Measurements from ENCODE around the gene YIPF5. TPM values are rescaled to one million over a fixed set of nuclear protein-coding genes. Genes with fewer than 3 reads are reported as not detected.

YIPF5 gene
- total RNA-seq, 1 donor from 2014 or later = 45.0 TPM

DNA sequence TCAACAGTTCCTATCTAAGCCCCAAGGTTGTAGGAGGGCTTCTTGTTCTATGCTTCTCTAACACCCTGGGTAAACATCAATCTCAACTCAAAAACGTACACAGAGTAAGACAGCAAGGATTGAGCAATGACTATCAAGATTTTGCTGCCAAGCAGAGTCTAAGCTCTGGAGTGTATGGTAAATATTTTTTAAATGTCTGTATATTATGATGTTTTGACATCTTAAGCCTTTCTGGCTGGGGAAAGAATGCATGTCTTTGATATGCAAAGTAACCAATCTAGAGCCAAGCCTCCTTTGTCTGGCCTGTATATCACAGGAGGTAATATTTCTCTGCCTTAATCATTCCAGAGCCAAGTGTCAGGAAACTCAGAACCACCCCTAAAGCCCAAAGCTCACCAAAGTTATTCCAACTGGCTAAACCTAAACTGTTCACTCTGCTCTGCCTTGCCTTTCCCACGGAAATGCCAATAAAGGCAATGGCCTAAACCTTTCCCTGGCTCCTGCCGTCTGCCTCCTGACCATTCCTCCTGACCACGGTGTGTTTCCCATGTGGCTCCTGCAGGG, 45.2 kb downstream of the YIPF5 start:
- no peak for DNase-seq (ENCODE audit: low spot score)

DNA sequence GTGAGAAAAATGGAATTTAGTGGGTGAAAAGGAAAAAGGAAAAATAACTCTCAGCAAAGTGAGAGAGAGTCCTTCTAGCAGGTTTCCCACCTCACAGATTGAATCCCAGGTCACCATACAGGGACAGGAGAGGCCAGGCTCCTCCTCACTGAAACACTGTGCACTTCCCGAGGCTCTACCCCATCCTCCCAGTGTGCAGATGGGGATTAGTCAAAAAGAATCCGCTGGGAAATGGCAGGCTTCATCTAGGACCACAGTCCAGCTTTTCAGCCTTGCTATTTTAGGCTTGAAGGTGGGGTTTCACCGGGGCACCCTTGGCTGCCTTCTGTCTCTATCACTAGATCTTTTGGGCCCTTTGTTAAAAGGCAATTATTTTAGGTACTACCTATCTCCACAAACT, 47.8 kb downstream of the YIPF5 start:
- DNase-seq (ENCODE audit: low spot score) = no peak

DNA sequence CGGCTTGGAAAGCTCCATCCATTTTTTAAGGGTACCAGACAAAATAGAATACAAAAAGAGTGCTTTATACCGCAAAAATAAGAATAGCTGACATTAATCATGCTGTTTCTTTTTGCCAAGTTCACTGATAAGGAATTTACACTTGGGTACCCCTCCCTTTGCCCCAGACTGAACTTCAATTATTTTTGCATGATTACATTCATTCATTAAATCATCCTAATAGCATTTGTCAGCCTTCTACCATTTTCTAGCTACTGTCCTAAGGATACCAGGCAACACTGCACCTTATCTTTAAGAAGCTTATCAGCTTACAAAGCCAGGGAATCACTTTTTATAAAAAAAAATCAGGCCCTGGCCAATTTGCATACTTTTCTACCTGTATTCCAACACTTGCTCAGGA, 48.4 kb downstream of the YIPF5 start:
- no peak for DNase-seq (ENCODE audit: low spot score)

DNA sequence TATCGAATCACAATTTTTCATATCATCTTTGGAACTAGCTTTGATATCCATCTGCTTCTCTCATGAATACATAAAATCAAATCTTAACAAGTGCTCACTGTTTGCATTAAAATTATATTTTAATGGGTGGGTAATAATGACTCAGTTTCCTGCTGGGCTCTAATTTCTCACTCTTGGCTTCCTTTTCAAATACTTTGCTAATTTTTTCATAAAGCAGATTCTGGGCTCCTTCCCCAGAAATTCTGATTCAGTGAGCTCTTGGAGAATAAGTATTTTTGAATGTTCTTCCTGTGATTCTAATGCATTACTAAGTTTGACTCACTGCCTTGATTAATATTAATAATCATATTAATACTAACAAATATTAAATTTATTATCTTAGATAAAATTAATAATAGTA, 48.9 kb downstream of the YIPF5 start:
- DNase-seq (ENCODE audit: low spot score) = no peak

DNA sequence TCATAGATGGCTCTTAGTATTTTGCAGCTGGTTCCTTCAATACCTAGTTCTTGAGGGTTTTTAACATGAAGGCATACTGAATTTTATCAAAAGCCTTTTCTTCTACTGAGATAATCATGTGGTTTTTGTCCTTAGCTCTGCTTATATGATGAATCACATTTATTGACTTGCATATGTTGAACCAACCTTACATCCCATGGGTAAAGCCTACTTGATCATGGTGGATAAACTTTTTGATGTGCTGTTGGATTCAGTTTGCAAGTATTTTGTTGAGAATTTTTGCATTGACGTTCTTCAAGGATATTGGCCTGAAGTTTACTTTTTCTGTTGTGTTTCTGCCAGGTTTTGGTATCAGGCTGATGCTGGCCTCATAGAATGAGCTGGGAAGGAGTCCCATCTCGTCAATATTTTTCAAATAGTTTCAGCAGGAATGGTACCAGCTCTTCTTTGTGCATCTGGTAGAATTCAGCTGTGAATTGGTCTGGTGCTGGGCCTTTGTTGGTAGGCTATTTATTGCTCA, 49.7 kb downstream of the YIPF5 start:
- no peak for DNase-seq (ENCODE audit: low spot score)

DNA sequence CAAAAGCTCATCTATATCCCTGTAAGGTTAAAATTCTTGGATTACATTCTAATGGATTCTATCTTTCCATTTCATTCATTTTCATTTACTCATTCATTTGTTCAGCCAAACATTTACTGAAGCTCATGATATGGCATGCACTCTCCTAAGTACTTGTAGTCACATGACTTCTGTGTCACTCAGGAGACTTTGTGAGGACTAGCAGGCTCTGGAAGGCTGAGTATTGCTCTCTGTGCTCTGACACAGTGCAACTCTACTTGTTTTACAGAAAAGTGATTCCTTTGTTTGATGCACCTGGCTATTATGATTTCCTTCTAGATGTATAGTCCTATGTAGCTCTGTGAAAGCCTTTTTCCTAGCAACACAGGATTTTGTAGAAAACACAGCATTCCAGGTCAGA, 53.0 kb downstream of the YIPF5 start:
- no peak for DNase-seq (ENCODE audit: low spot score)

DNA sequence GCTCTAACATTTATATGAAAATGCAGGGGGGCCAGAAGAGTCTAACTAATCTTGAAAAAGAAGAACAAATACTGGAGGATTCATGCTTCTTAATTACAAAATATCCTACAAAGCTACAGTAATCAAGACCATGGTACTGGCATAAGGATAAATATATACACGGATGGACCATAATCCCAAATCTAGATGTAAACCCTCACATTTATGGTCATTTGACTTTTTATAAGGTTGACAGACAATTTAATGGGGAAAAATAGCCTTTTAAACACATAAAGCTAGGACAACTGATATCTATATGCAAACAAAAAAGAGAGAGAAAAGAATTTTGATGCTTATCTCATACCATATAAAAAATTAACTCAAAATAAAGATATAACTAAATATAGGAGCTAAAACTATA, 55.9 kb downstream of the YIPF5 start:
- no peak for DNase-seq (ENCODE audit: low spot score)

Other genes with a start within 250 kb of the YIPF5 start
- 0.18 TPM for gene KCTD16, start 214 bp upstream of the YIPF5 start, total RNA-seq